ENCODE results near the gene TAF4.
"Not testable (repeated sequence)": the region's sequence is repeated elsewhere in the genome, so short reads cannot be mapped to it uniquely, and the experiment has no call there.

TAF4 gene

GRCh38 chr20:62001178-62001715, 64.4 kb downstream of the TAF4 start:
- DNase-seq, result no peak

GRCh38 chr20:61998343-61999121, 67.1 kb downstream of the TAF4 start:
- no peak for DNase-seq

GRCh38 chr20:61997891-61998290, 67.8 kb downstream of the TAF4 start:
- no peak for DNase-seq

GRCh38 chr20:61997372-61997771, 68.3 kb downstream of the TAF4 start:
- no peak for DNase-seq

GRCh38 chr20:61994546-61994945, 71.1 kb downstream of the TAF4 start:
- DNase-seq, result no peak

GRCh38 chr20:61993058-61993457, 72.6 kb downstream of the TAF4 start:
- no peak for DNase-seq

- DNase-seq, result no peak
Observed at GRCh38 chr20:61991476-61991875, 74.2 kb downstream of the TAF4 start.

- DNase-seq, result no peak
Observed at GRCh38 chr20:61990484-61990883, 75.2 kb downstream of the TAF4 start.

GRCh38 chr20:61989741-61990140, 75.9 kb downstream of the TAF4 start:
- DNase-seq, result no peak

- no peak for DNase-seq
Observed at GRCh38 chr20:61988665-61989064, 77.0 kb downstream of the TAF4 start.

- no peak for DNase-seq
Observed at GRCh38 chr20:61986762-61987321, 78.8 kb downstream of the TAF4 start.

- DNase-seq, result no peak
Observed at GRCh38 chr20:61985096-61985495, 80.6 kb downstream of the TAF4 start.

GRCh38 chr20:61984431-61984830, 81.2 kb downstream of the TAF4 start:
- DNase-seq, result not testable (repeated sequence)

- DNase-seq, result no peak
Observed at GRCh38 chr20:61983965-61984364, 81.7 kb downstream of the TAF4 start.

GRCh38 chr20:61982951-61983315, 82.7 kb downstream of the TAF4 start:
- DNase-seq, result no peak

GRCh38 chr20:61982191-61982950, 83.3 kb downstream of the TAF4 start:
- no peak for DNase-seq

GRCh38 chr20:61981691-61982090, 84.0 kb downstream of the TAF4 start:
- not testable (repeated sequence) for DNase-seq

GRCh38 chr20:61980647-61981583, 84.8 kb downstream of the TAF4 start:
- DNase-seq, result peak; percentile 16

GRCh38 chr20:61979701-61980635, 85.7 kb downstream of the TAF4 start:
- no peak for DNase-seq

- DNase-seq, result no peak
Observed at GRCh38 chr20:61979090-61979489, 86.6 kb downstream of the TAF4 start.

GRCh38 chr20:61978491-61978890, 87.2 kb downstream of the TAF4 start:
- no peak for DNase-seq

- no peak for DNase-seq
Observed at GRCh38 chr20:61977419-61977786, 88.3 kb downstream of the TAF4 start.
